Gastroesophageal sphincter (tissue), 3 donors: ENCODE results near the gene VEPH1.

ENCODE experiments used
- CTCF ChIP-seq, 4 experiments: fragments of 200-600 bp in 2 of 4; fragments of 450-650 bp in 2 of 4; sonication (generic) in 1 of 4; IDR thresholded peaks; one replicate each; pipeline ENCODE4 v1.5.1; 2017 to 2019; ENCODE audit warnings: antibody characterized with exemption in 4 of 4, mild to moderate bottlenecking in 2 of 4, moderate library complexity in 2 of 4
- EP300 ChIP-seq: sonication (generic); formaldehyde crosslinking; IDR thresholded peaks from one replicate; pipeline ENCODE4 v1.6.1; 2017; ENCODE audit warnings: antibody characterized with exemption, mild to moderate bottlenecking
- POLR2A ChIP-seq, 2 donors: fragments of 450-650 bp; IDR thresholded peaks; one replicate each; pipeline ENCODE4 v1.6.1; 2017; ENCODE audit warnings: antibody characterized with exemption in 2 of 2, mild to moderate bottlenecking in 2 of 2, moderate library complexity in 1 of 2
- POLR2AphosphoS5 ChIP-seq: sonication (generic); formaldehyde crosslinking; IDR thresholded peaks from one replicate; pipeline ENCODE4 v1.6.1; 2017; ENCODE audit warnings: antibody characterized with exemption

DNA sequence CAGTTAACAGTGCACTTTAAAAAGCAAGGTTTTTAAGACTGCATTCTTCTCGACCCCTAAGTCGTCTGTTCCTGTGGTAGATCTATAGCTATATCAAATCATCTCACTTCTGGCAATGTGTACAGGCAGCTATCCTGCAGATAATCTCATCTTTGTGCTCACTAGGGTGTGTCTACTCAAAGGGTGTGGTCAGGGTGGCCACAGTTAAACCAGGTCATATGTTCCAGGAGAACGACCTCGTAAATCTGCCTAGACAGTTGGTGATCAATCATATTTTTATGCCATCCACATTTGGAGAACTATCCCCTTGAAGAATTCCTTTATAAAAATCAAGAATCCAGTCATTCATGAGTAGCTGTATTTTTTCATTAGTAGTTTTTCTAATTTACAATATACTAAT lies 3.0 kb downstream of the VEPH1 start:
- TF ChIP-seq CTCF (IDR thresholded peaks at IDR 0.05), result no peak
- no peak for TF ChIP-seq POLR2A (IDR thresholded peaks at IDR 0.05)
- TF ChIP-seq POLR2AphosphoS5, result no peak
- TF ChIP-seq EP300, result no peak
